ENCODE measurements around the gene ATG16L2.

The ATG16L2 gene

DNA sequence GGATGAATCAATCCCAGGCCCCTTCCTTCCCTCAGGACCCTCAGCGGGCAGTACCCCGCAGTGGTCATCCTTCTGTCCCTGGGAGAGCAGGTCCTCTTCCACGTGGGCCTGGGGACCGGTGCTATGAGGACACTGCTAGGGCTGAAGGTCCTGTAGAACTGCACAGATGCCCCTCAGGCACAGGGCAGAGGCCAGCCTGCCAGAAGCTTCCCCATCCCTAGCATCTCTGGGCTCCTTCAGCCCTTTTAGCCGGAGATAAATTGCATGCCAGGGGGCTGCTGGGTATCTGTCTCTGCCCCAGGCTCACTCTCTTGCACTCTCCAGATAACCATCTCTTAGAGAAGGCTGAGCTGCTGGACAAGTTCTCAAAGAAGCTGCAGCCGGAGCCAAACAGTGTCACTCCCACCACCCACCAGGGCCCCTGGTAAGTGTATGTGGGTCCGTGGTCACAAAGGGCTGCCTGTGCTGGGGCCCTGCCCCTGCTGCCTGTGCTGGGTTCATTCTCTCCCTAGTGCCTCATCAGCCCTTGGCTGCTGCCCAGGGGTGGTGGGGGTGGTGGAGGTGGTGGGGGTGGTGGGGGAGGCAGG, 2.3 kb downstream of the ATG16L2 start:
- no peak for DNase-seq (ENCODE audit: low read depth)
- TF ChIP-seq, protein P1, sequence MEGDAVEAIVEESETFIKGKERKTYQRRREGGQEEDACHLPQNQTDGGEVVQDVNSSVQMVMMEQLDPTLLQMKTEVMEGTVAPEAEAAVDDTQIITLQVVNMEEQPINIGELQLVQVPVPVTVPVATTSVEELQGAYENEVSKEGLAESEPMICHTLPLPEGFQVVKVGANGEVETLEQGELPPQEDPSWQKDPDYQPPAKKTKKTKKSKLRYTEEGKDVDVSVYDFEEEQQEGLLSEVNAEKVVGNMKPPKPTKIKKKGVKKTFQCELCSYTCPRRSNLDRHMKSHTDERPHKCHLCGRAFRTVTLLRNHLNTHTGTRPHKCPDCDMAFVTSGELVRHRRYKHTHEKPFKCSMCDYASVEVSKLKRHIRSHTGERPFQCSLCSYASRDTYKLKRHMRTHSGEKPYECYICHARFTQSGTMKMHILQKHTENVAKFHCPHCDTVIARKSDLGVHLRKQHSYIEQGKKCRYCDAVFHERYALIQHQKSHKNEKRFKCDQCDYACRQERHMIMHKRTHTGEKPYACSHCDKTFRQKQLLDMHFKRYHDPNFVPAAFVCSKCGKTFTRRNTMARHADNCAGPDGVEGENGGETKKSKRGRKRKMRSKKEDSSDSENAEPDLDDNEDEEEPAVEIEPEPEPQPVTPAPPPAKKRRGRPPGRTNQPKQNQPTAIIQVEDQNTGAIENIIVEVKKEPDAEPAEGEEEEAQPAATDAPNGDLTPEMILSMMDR (conservative IDR thresholded peaks at IDR 0.05; ENCODE audit: low read length): no peak
- no peak overlapping the region for H3K4me3 ChIP-seq (ENCODE audit: low read length)

DNA sequence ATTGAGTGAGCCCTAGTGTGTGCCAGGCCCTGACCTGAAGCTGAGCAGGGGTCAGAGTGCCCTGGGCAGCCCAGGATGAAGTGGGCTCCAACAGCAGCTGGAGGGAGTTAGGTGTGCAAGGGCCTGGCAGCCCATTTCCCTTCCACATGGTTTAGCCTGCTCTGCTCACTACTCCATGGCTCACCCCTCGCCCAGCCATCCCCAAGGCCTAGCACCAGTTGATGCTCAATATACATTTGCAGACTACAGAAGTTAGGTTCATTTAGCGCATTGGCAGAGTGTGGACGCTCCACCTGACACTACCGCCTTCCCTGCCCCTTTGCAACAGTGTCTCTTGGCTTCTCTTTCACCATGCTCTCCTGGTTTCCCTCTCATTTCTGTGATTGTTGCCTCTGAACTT, 3.8 kb downstream of the ATG16L2 start:
- TF ChIP-seq, protein P1 (conservative IDR thresholded peaks at IDR 0.05; ENCODE audit: low read length): no peak
- no peak overlapping the region for H3K4me3 ChIP-seq (ENCODE audit: low read length)
- DNase-seq (ENCODE audit: low read depth): no peak

DNA sequence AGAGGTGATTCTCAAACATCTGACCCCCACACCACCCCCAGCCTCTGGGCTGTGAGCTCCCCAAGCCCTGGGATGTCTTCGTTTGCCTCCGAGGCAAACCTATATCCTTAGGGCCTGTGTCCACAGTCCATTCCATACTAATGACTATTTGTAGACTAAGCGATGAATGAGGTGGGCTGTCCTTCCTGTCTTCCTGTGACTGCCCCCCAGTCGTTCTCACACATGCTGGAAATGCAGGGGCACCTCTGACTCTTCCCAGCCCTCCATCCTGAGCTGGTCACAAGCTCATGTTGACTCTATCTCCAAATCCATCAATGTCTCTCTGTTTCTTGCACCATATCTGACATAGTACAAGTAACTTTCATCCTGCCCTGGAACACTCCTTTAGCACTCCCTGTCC, 4.8 kb downstream of the ATG16L2 start:
- TF ChIP-seq, protein P1 (conservative IDR thresholded peaks at IDR 0.05; ENCODE audit: low read length): no peak
- no peak overlapping the region for H3K4me3 ChIP-seq (ENCODE audit: low read length)
- DNase-seq (ENCODE audit: low read depth): no peak

DNA sequence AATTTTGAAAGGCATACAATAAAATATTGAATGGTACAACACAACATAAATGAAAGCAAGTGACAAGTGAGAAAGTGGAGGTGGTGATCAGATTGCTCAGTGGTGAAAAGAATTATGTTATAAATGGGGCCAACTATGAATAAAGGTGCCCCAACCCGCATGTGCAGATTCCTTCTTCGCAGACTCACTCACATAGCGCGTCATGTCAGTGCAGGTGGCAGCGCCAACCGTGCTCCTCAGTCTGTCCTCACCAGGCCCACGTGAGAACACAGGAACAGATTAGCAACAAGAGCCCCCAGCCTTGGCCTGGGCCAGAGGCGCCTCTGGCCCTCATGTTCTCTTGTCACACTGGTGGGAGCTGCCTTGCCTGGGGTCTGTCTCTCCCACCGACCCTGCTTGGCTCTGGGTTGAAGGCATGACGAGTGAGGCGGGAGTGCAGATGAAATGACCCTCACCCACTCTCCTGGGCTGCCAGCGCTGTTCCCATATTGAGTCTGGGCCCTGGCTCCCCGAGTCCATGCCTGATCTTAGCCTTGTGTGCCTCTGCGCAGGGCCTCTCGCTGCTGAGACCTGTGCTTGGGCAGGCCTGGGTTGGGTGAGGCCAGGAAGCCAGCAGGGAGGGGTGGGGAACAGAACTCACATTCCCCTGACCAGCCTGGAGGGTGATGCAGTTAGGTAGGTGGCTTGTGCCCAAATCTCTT, 6.4 kb downstream of the ATG16L2 start:
- no peak for DNase-seq (ENCODE audit: low read depth)
- TF ChIP-seq, protein P1 (conservative IDR thresholded peaks at IDR 0.05; ENCODE audit: low read length): no peak
- H3K4me3 ChIP-seq (ENCODE audit: low read length): no peak overlapping the region

DNA sequence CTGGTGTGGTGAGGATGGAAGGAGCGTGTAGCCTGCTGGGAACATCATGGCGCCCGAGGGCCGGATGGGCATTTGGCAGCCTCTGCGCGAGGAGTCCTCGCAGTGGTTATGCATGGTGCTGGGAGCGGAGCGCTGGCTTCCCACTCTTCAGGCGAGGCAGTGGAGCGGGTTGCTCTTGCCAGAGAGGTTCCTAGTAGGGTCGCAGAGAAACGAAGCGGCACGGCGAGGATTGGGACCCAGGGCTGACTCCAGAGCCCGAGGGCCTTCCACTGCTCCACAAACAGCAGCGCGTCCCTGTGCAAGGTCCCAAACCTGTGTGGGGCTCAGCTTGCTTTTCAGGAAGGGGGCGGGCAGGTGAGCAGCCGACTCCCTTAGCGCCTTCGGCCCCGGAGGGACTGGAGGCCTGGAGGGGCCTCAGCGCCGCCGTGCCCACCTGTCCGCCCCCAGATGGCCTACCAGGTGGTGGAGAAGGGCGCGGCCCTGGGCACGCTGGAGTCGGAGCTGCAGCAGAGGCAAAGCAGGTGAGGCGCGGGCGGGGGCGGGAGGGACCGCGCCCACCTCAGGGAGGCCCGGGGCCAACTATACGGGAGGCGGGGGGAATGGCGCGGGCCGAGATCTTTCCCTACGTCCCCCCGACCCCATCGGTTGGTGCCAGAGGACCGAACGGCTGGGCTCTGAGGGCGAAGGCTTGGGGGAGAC, 7.2 kb downstream of the ATG16L2 start:
- peak overlapping the region; percentile 64 for H3K4me3 ChIP-seq (ENCODE audit: low read length)
- TF ChIP-seq, protein P1 (conservative IDR thresholded peaks at IDR 0.05; ENCODE audit: low read length): no peak
- DNase-seq (ENCODE audit: low read depth): no peak

DNA sequence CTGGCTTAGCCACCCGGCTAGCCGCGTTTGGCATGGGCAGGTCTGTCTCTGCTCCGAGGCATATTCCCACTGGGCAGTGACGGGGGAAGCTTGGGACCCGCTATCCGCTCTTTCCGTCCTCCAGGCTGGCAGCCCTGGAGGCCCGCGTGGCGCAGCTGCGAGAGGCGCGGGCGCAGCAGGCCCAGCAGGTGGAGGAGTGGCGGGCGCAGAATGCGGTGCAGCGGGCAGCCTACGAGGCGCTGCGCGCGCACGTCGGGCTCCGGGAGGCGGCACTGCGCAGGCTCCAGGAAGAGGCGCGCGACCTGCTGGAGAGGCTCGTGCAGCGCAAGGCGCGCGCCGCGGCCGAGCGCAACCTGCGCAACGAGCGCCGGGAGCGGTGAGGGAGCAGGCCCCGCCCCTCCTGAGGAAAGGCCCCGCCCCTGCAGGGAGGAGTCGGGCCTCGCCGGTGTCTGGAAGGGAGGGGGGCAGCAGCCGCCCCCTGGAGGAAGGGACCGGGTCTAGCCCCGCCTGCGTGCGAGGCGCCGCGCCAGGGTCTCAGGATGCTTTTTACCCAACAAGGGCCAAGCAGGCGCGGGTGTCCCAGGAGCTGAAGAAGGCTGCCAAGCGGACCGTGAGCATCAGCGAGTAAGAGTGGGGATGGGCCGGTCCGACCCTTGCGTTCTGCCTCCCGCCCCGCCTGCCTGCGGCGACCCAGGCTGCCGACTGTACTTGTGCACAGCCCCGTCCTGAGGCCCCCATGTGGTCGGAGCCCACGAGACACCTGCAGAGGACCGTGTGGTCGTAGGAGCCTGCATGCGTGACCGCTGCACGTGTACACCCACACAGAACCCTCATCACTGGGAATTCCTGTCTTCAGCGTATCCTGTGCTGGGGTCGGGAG, 7.9 kb downstream of the ATG16L2 start:
- peak; percentile 76 for DNase-seq (ENCODE audit: low read depth)
- TF ChIP-seq, protein P1 (conservative IDR thresholded peaks at IDR 0.05; ENCODE audit: low read length): no peak
- H3K4me3 ChIP-seq (ENCODE audit: low read length): peak overlapping the region; percentile 64

Data from AG10803 (cell line).